H1 (cell line): ENCODE measurements around the gene PLK5.

Source experiments
- ATF3 ChIP-seq: IDR thresholded peaks from 2 replicates; pipeline ENCODE4 v1.6.1; 2011; ENCODE audit warnings: low read depth, mild to moderate bottlenecking, low read length; ENCODE audit not compliant: insufficient read depth
- CTCF ChIP-seq, 3 experiments: IDR thresholded peaks; 1 replicate in 2 of 3; 2 replicates in 1 of 3; pipeline versions ENCODE4 v1.5.1 to v1.6.1; 2011; ENCODE audit warnings: low read length in 3 of 3, mild to moderate bottlenecking in 3 of 3, inconsistent platforms in 2 of 3, low read depth in 1 of 3, moderate library complexity in 1 of 3; ENCODE audit not compliant: insufficient read depth in 1 of 3; ENCODE audit errors: control extremely low read depth in 1 of 3
- EGR1 ChIP-seq: IDR thresholded peaks from 2 replicates; pipeline ENCODE4 v1.6.1; 2011; ENCODE audit warnings: low read depth, low read length, borderline replicate concordance
- EP300 ChIP-seq, 2 experiments: IDR thresholded peaks; 1 replicate in 1 of 2; 2 replicates in 1 of 2; pipeline ENCODE4 v1.6.1; 2011 to 2012; ENCODE audit warnings: low read depth in 2 of 2, low read length in 2 of 2, mild to moderate bottlenecking in 2 of 2, borderline replicate concordance in 1 of 2, inconsistent platforms in 1 of 2, moderate library complexity in 1 of 2
- EZH2 ChIP-seq: fragments of 200-600 bp; sonication (generic); IDR thresholded peaks from 2 replicates; pipeline ENCODE4 v1.7.1; 2012; ENCODE audit warnings: low read depth, mild to moderate bottlenecking, moderate library complexity, low read length, inconsistent platforms; ENCODE audit not compliant: severe bottlenecking
- GTF2F1 ChIP-seq: IDR thresholded peaks from 2 replicates; pipeline ENCODE4 v1.6.1; 2012; ENCODE audit warnings: low read depth, low read length, improper control_type of control experiment, borderline replicate concordance
- HDAC6 ChIP-seq: IDR thresholded peaks from one replicate; pipeline ENCODE4 v1.7.1; 2012; ENCODE audit warnings: low read depth, mild to moderate bottlenecking, inconsistent platforms, low read length, moderate library complexity
- NRF1 ChIP-seq: IDR thresholded peaks from 2 replicates; pipeline ENCODE4 v1.6.1; 2011; ENCODE audit warnings: mild to moderate bottlenecking, low read depth, low read length, improper control_type of control experiment
- POLR2A ChIP-seq, 2 experiments: IDR thresholded peaks; 1 replicate in 1 of 2; 2 replicates in 1 of 2; pipeline ENCODE4 v1.6.1; 2011; ENCODE audit warnings: low read depth in 2 of 2, low read length in 2 of 2, mild to moderate bottlenecking in 2 of 2; ENCODE audit errors: control extremely low read depth in 1 of 2
- RAD21 ChIP-seq, 2 experiments: IDR thresholded peaks in 1 of 2; conservative IDR thresholded peaks in 1 of 2; 2 replicates each; pipeline ENCODE4 v1.6.1; 2011; ENCODE audit warnings: low read depth in 2 of 2, low read length in 2 of 2, improper control_type of control experiment in 1 of 2, inconsistent platforms in 1 of 2, mild to moderate bottlenecking in 1 of 2, moderate library complexity in 1 of 2
- RFX5 ChIP-seq: IDR thresholded peaks from 2 replicates; pipeline ENCODE4 v1.6.1; 2011; ENCODE audit warnings: low read depth, low read length, improper control_type of control experiment, borderline replicate concordance
- SIN3A ChIP-seq, 2 experiments: IDR thresholded peaks in 1 of 2; conservative IDR thresholded peaks in 1 of 2; 2 replicates each; pipeline ENCODE4 v1.6.1; 2011 to 2012; ENCODE audit warnings: low read length in 2 of 2, improper control_type of control experiment in 1 of 2, low read depth in 1 of 2, mild to moderate bottlenecking in 1 of 2

GRCh38 chr19:1482361-1483130 lies 41.3 kb upstream of the PLK5 start:
- no peak for TF ChIP-seq GTF2F1
- no peak for TF ChIP-seq CTCF (IDR thresholded peaks at IDR 0.05; ENCODE audit: control extremely low read depth in 1 of 3, insufficient read depth in 1 of 3, low read depth in 1 of 3, low read length in 3 of 3)
- no peak for TF ChIP-seq EZH2
- no peak for TF ChIP-seq SIN3A (conservative IDR thresholded peaks at IDR 0.05 in 1 of 2, IDR thresholded peaks at IDR 0.05 in 1 of 2; ENCODE audit: low read depth in 1 of 2, low read length in 2 of 2)
- no peak for TF ChIP-seq EGR1
- no peak for TF ChIP-seq ATF3
- no peak for TF ChIP-seq HDAC6
- TF ChIP-seq NRF1, result no peak
- no peak for TF ChIP-seq RAD21 (IDR thresholded peaks at IDR 0.05 in 1 of 2, conservative IDR thresholded peaks at IDR 0.05 in 1 of 2; ENCODE audit: low read depth in 2 of 2, low read length in 2 of 2)
- no peak for TF ChIP-seq RFX5
- no peak for TF ChIP-seq EP300 (IDR thresholded peaks at IDR 0.05; ENCODE audit: borderline replicate concordance in 1 of 2, low read depth in 2 of 2, low read length in 2 of 2)
- TF ChIP-seq POLR2A (IDR thresholded peaks at IDR 0.05; ENCODE audit: control extremely low read depth in 1 of 2, low read depth in 2 of 2, low read length in 2 of 2), result no peak
